BJ (cell line): Measurements from ENCODE around the gene FRMD5. TPM values are rescaled to one million over a fixed set of nuclear protein-coding genes. Genes with fewer than 3 reads are reported as not detected.
"Not testable (repeated sequence)": the region's sequence is repeated elsewhere in the genome, so short reads cannot be mapped to it uniquely, and the experiment has no call there.

ENCODE experiments used
- CTCF ChIA-PET: fragments of 350-600 bp; formaldehyde crosslinking; extraction: SDS; loops from one replicate; lab custom pipeline; 2021; ENCODE audit warnings: antibody characterized with exemption, inconsistent platforms; lab: Yijun Ruan, JAX
- POLR2A ChIA-PET: fragments of 300-600 bp; sonication (Branson Sonifier 250); formaldehyde crosslinking; extraction: SDS; loops from one replicate; lab custom pipeline; 2021; ENCODE audit warnings: antibody characterized with exemption; lab: Charles Lee
- DNase-seq: peaks from one replicate; pipeline ENCODE4 v3.0.0-alpha.2; 2011; ENCODE audit warnings: low read depth
- H3K27me3 ChIP-seq: 2 replicates; pipeline ENCODE4 v1.6.0; 2011; ENCODE audit warnings: low read length; ENCODE audit not compliant: control insufficient read depth, insufficient read depth
- H3K36me3 ChIP-seq: 2 replicates; pipeline ENCODE4 v1.5.1; 2011; ENCODE audit warnings: low read length; ENCODE audit not compliant: control insufficient read depth, insufficient read depth
- H3K4me3 ChIP-seq: 2 replicates; pipeline ENCODE4 v1.5.1; 2011; ENCODE audit warnings: low read depth, mild to moderate bottlenecking, control low read depth, low read length
- polyA plus RNA-seq: library from polyadenylated mRNA; depleted of rRNA; stranded (reverse); fragments of >200 nt; gene quantifications from 2 replicates; pipeline ENCODE4 v1.2.3, GENCODE V29; 2011
- TF ChIP-seq, protein P1 (sequence below): IDR thresholded peaks from 2 replicates; pipeline ENCODE4 v1.5.1; 2011; ENCODE audit warnings: low read depth, mild to moderate bottlenecking, control low read depth, inconsistent platforms, low read length, moderate library complexity; ENCODE audit not compliant: insufficient read depth

The FRMD5 gene
- polyA plus RNA-seq, 1 experiment: 0.96 TPM

DNA sequence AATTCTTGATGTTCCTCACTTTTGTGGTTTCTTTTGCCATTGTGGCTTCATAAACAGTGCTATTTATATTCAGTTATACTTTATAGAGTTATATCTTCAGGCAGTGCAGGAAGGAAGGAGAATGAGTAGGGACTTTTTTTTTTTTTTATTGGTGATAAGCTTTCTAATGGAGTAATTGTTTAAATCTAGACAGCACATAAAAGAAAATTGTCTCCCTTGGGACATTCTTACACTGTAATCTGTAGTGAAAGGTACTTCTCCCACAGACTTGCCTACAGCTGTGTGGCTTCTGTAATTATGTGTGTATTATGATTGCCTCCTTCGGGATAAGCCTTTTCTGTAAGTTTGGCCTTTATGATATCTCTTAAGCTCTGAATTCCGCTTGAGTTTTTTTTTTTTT, 326.7 kb downstream of the FRMD5 start:
- CTCF ChIA-PET: interaction anchor here (1.2 to 1.5 kb wide), 2 partner anchors 14 to 633 kb away, joined by 3 to 4 read pairs; no protein-coding TSS in a partner anchor
- DNase-seq: no peak
- Histone ChIP-seq H3K27me3 (no peaks in the 10 kb centered on the region), H3K4me3 (no peak overlapping the region), H3K36me3 (no peaks in the 10 kb centered on the region)
- POLR2A ChIA-PET: no interaction called here
- TF ChIP-seq, protein P1, sequence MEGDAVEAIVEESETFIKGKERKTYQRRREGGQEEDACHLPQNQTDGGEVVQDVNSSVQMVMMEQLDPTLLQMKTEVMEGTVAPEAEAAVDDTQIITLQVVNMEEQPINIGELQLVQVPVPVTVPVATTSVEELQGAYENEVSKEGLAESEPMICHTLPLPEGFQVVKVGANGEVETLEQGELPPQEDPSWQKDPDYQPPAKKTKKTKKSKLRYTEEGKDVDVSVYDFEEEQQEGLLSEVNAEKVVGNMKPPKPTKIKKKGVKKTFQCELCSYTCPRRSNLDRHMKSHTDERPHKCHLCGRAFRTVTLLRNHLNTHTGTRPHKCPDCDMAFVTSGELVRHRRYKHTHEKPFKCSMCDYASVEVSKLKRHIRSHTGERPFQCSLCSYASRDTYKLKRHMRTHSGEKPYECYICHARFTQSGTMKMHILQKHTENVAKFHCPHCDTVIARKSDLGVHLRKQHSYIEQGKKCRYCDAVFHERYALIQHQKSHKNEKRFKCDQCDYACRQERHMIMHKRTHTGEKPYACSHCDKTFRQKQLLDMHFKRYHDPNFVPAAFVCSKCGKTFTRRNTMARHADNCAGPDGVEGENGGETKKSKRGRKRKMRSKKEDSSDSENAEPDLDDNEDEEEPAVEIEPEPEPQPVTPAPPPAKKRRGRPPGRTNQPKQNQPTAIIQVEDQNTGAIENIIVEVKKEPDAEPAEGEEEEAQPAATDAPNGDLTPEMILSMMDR: no peak

DNA sequence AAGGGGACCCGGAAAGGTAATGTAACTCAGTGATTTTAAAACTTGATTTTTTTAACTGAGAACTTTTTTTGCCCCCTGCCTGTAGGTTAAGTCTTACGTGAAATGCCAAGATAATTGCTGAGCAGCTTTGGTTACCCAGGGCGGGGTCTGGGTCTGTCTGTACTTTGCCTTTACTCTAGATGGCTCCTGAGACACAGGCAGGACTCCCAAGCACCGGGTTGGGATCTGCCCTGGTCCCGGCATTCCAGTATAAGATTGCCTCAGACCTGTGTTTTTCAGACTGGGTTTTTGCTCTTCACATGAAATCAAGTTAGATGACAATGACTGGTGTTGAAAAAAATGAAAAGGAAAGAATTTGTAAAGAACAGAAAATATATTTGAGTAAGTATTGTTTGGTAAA, 328.0 kb downstream of the FRMD5 start:
- no peaks in the 10 kb centered on the region for H3K27me3 ChIP-seq
- no peak overlapping the region for H3K4me3 ChIP-seq
- POLR2A ChIA-PET: no interaction called here
- TF ChIP-seq, protein P1: no peak
- CTCF ChIA-PET: interaction anchor here (1.2 kb wide), 1 partner anchor 16 kb away, joined by 3 read pairs; no protein-coding TSS in a partner anchor
- H3K36me3 ChIP-seq: no peaks in the 10 kb centered on the region; the same call in 1 of the 2 replicates
- DNase-seq: no peak

DNA sequence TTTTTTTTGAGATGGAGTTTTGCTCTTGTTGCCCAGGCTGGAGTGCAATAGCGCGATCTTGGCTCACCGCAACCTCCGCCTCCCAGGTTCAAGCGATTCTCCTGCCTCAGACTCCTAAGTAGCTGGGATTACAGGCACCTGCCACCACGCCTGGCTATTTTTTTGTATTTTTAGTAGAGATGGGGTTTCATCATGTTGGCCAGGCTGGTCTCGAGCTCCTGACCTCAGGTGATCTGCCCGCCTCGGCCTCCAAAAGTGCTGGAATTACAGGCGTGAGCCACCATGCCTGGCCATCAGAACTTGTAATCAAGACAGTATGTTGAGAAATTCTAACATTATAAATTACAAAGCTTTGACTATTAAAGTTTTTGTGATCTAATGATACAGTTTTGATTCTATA, 328.4 kb downstream of the FRMD5 start:
- CTCF ChIA-PET, H3K36me3 ChIP-seq, DNase-seq, H3K27me3 ChIP-seq, H3K4me3 ChIP-seq, POLR2A ChIA-PET: not testable (repeated sequence)

DNA sequence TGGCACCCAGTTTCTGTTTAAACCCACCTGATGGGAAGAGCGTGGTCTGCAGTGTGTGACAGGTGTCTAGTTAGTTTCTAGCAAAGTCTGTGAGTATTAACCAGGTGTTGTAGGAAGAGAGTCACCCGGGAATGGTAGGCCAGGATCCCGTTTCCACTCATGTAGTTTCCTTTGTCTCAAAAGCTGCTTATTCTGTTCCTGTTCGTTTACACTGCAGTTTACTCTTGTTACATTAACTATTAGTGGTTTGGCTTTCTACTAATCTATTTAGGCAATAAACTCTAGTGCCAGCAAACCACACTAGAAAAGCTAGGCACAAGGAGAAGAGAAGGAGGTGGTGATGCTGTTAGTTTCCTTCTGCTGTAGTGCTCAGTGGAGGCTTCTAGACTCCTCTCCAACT, 335.5 kb downstream of the FRMD5 start:
- Histone ChIP-seq H3K36me3 (no peaks in the 10 kb centered on the region; the same call in 1 of the 2 replicates), H3K27me3 (no peaks in the 10 kb centered on the region), H3K4me3 (no peak overlapping the region)
- DNase-seq: no peak
- CTCF ChIA-PET: interaction anchor here (1.0 to 2.1 kb wide), 3 partner anchors 11 to 16 kb away, joined by 3 to 12 read pairs (median 4); no protein-coding TSS in a partner anchor
- POLR2A ChIA-PET: no interaction called here
- TF ChIP-seq, protein P1: no peak

DNA sequence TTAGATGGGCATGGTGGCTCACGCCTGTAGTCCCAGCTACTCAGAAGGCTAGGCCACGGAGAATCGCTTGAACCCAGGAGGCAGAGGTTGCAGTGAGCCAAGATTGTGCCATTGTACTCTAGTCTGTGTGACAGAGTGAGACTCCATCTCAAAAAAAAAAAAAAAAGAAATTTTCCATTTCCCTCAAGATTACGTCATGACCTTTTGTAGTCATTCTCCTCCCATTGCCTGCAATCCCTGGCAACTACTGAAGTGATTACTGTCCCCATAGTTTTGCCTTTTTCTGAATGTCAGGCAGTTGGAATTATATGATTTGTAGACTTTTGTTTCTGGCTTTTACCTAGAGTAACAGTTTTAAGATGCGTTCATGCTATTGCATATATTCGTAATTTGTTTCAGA, 340.3 kb downstream of the FRMD5 start:
- TF ChIP-seq, protein P1: no peak
- no peak for DNase-seq
- Histone ChIP-seq H3K27me3 (no peaks in the 10 kb centered on the region), H3K4me3 (no peak overlapping the region), H3K36me3 (no peaks in the 10 kb centered on the region)
- ChIA-PET POLR2A (no interaction called here), CTCF (no interaction called here)

DNA sequence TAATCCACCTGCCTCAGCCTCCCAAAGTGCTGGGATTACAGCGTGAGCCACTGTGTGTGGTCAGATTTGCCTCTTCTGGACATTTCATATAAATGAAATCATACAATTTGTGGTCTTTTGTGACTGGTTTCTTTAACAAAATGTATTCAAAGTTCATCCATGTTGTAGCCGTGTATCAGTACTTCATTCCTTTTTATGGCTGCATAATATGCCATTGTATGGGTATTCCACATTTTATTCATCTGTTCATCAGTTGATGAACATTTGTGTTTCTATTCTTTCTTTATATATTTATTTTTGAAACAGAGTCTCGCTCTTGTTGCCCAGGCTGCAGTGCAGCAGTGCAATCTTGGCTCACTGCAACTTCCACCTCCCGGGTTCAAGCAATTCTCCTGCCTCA, 342.5 kb downstream of the FRMD5 start:
- Histone ChIP-seq H3K36me3 (no peaks in the 10 kb centered on the region), H3K27me3 (no peaks in the 10 kb centered on the region), H3K4me3 (no peak overlapping the region)
- CTCF ChIA-PET: no interaction called here
- POLR2A ChIA-PET: no interaction called here
- TF ChIP-seq, protein P1: no peak
- no peak for DNase-seq
